IMR-90 (cell line): ENCODE results near the gene NR1I3. TPM values are rescaled to one million over a fixed set of nuclear protein-coding genes. Genes with fewer than 3 reads are reported as not detected.

Experiments used
- ATAC-seq: fragments of 200-7000 bp; cut with Tn5 transposase; 2 replicates; pipeline ENCODE4 v1.9.1; 2020; ENCODE audit warnings: low read depth, mild to moderate bottlenecking, moderate library complexity
- BruUV-seq: library from RNA; stranded (reverse); fragments of 400-500 nt; replicated peaks from 2 replicates; lab custom pipeline; 2021; lab: Mats Ljungman, UMichigan
- CTCF ChIA-PET: fragments of 300-600 bp; formaldehyde crosslinking; extraction: SDS; loops from one replicate; lab custom pipeline; 2021; ENCODE audit warnings: antibody characterized with exemption; lab: Yijun Ruan, JAX
- POLR2A ChIA-PET: fragments of 300-600 bp; sonication (Branson Sonifier 250); formaldehyde crosslinking; loops from one replicate; lab custom pipeline; 2022; ENCODE audit warnings: antibody characterized with exemption; ENCODE audit not compliant: unreplicated experiment; lab: Charles Lee
- DNase-seq: peaks from one replicate; pipeline ENCODE4 v3.0.0; 2013
- H2AFZ ChIP-seq: replicated peaks from 2 replicates; pipeline ENCODE3; 2013; ENCODE audit warnings: low read length, mild to moderate bottlenecking; ENCODE audit not compliant: poor library complexity
- H2AK5ac ChIP-seq: 2 replicates; pipeline ENCODE4 v1.6.1; 2013; ENCODE audit warnings: low read depth, low read length, inconsistent platforms
- H2AK9ac ChIP-seq: replicated peaks from 2 replicates; pipeline ENCODE3; 2013; ENCODE audit warnings: mild to moderate bottlenecking, low read depth, low read length, moderate library complexity; ENCODE audit not compliant: poor library complexity
- H2BK120ac ChIP-seq: 2 replicates; pipeline ENCODE4 v1.6.1; 2013; ENCODE audit warnings: low read depth, low read length, inconsistent platforms
- H2BK15ac ChIP-seq: 3 replicates; pipeline ENCODE4 v1.6.1; 2013; ENCODE audit warnings: low read depth, low read length, inconsistent platforms
- H2BK20ac ChIP-seq: 2 replicates; pipeline ENCODE4 v1.6.1; 2013; ENCODE audit warnings: low read depth, mild to moderate bottlenecking, inconsistent platforms, low read length, moderate library complexity
- H2BK5ac ChIP-seq: 2 replicates; pipeline ENCODE4 v1.6.1; 2013; ENCODE audit warnings: mild to moderate bottlenecking, low read depth, low read length, inconsistent platforms; ENCODE audit not compliant: poor library complexity, severe bottlenecking
- H3K14ac ChIP-seq: replicated peaks from 2 replicates; pipeline ENCODE4 v1.6.1; 2013; ENCODE audit warnings: low read depth, low read length, inconsistent platforms
- H3K18ac ChIP-seq: 2 replicates; pipeline ENCODE4 v1.6.1; 2013; ENCODE audit warnings: low read depth, low read length, control low read depth
- H3K23ac ChIP-seq: 2 replicates; pipeline ENCODE4 v1.6.1; 2013; ENCODE audit warnings: low read depth, low read length, inconsistent platforms
- H3K27ac ChIP-seq: 2 replicates; pipeline ENCODE4 v1.5.1; 2013; ENCODE audit warnings: mild to moderate bottlenecking, control low read depth, low read length; ENCODE audit not compliant: insufficient read depth
- H3K27me3 ChIP-seq: 2 replicates; pipeline ENCODE4 v1.6.1; 2013; ENCODE audit warnings: low read length; ENCODE audit not compliant: control insufficient read depth, insufficient read depth
- H3K36me3 ChIP-seq: 2 replicates; pipeline ENCODE4 v1.6.1; 2013; ENCODE audit warnings: low read length, mixed read lengths; ENCODE audit not compliant: control insufficient read depth, insufficient read depth
- H3K4ac ChIP-seq: 2 replicates; pipeline ENCODE4 v1.6.1; 2013; ENCODE audit warnings: low read depth, low read length, inconsistent platforms
- H3K4me1 ChIP-seq: 2 replicates; pipeline ENCODE4 v1.6.1; 2013; ENCODE audit warnings: low read length, mixed read lengths; ENCODE audit not compliant: control insufficient read depth, insufficient read depth
- H3K4me2 ChIP-seq: 2 replicates; pipeline ENCODE4 v1.6.1; 2013; ENCODE audit warnings: low read depth, mild to moderate bottlenecking, control low read depth, low read length, moderate library complexity
- H3K4me3 ChIP-seq: 2 replicates; pipeline ENCODE4 v1.5.1; 2013; ENCODE audit warnings: low read depth, mild to moderate bottlenecking, control low read depth, low read length, moderate library complexity; ENCODE audit not compliant: insufficient read depth
- H3K56ac ChIP-seq: 2 replicates; pipeline ENCODE4 v1.6.1; 2013; ENCODE audit warnings: low read length, inconsistent platforms; ENCODE audit not compliant: insufficient read depth; ENCODE audit errors: extremely low read depth
- H3K79me1 ChIP-seq, 2 experiments: 2 replicates each; pipeline ENCODE4 v1.6.1; 2013; ENCODE audit warnings: low read length in 2 of 2, inconsistent platforms in 1 of 2, low read depth in 1 of 2
- H3K9ac ChIP-seq: 2 replicates; pipeline ENCODE4 v1.6.1; 2013; ENCODE audit warnings: low read depth, low read length, control low read depth
- H3K9me1 ChIP-seq: 2 replicates; pipeline ENCODE4 v1.6.1; 2013; ENCODE audit warnings: low read length, inconsistent platforms; ENCODE audit not compliant: insufficient read depth
- H3K9me3 ChIP-seq: 2 replicates; pipeline ENCODE4 v1.6.1; 2013; ENCODE audit warnings: low read length; ENCODE audit not compliant: control insufficient read depth, insufficient read depth
- H4K20me1 ChIP-seq: 2 replicates; pipeline ENCODE4 v1.6.1; 2013; ENCODE audit warnings: low read length, inconsistent platforms; ENCODE audit not compliant: insufficient read depth
- H4K5ac ChIP-seq: 2 replicates; pipeline ENCODE4 v1.6.1; 2013; ENCODE audit warnings: mild to moderate bottlenecking, low read depth, low read length, control low read depth
- H4K8ac ChIP-seq, 2 experiments: 2 replicates each; pipeline ENCODE4 v1.6.1; 2013; ENCODE audit warnings: low read depth in 2 of 2, low read length in 2 of 2, control low read depth in 1 of 2, inconsistent platforms in 1 of 2
- H4K91ac ChIP-seq: 2 replicates; pipeline ENCODE4 v1.6.1; 2013; ENCODE audit warnings: low read depth, low read length, inconsistent platforms; ENCODE audit not compliant: insufficient read depth
- BHLHE40 ChIP-seq: fragments of 150-350 bp; IDR thresholded peaks from 2 replicates; pipeline ENCODE4 v1.6.1; 2016; ENCODE audit warnings: mild to moderate bottlenecking, low read depth, low read length
- CEBPB ChIP-seq: IDR thresholded peaks from 2 replicates; pipeline ENCODE4 v1.6.1; 2012; ENCODE audit warnings: low read depth, low read length, improper control_type of control experiment
- MAFK ChIP-seq: IDR thresholded peaks from 2 replicates; pipeline ENCODE4 v1.6.1; 2012; ENCODE audit warnings: low read depth, low read length, improper control_type of control experiment
- POLR2A ChIP-seq: IDR thresholded peaks from 2 replicates; pipeline ENCODE4 v1.6.1; 2012; ENCODE audit warnings: mild to moderate bottlenecking, low read depth, low read length
- RFX5 ChIP-seq: IDR thresholded peaks from 2 replicates; pipeline ENCODE4 v1.8.0; 2012; ENCODE audit warnings: low read depth, mild to moderate bottlenecking, low read length, moderate library complexity
- SMC3 ChIP-seq: fragments of 150-350 bp; IDR thresholded peaks from 2 replicates; pipeline ENCODE4 v1.6.1; 2016; ENCODE audit warnings: low read depth, mild to moderate bottlenecking, antibody characterized with exemption, low read length, moderate library complexity
- WGBS, 2 experiments: methylation state at CpG; one replicate each; pipeline versions ENCODE4 v1.1.5 to v1.1.7; 2013; ENCODE audit warnings: missing lambda C conversion rate in 2 of 2; ENCODE audit not compliant: insufficient read length in 1 of 2; ENCODE audit errors: extremely low coverage in 2 of 2; 5-methylcytosine and 5-hydroxymethylcytosine counted together
- dilution Hi-C: fragments of 300-500 bp; cut with HindIII; formaldehyde crosslinking; loops from one replicate; pipeline ENCODE4 v1.14.3; 2018; ENCODE audit warnings: low sequenced_read_pairs; ENCODE audit not compliant: unreplicated experiment
- in situ Hi-C: fragments of 300-500 bp; cut with MboI; formaldehyde crosslinking; loops from 3 replicates; pipeline ENCODE4 v1.14.3; 2019; ENCODE audit warnings: low sequenced_read_pairs, inconsistent platforms, mixed read lengths
- intact Hi-C: fragments of 100-400 bp; cut with micrococcal nuclease; formaldehyde crosslinking; loops from 2 replicates; pipeline ENCODE4 v1.10.0; 2022
- polyA plus RNA-seq, 3 experiments: library from polyadenylated mRNA; depleted of rRNA; stranded (reverse); fragments of >200 nt; gene quantifications; 2 replicates each; pipeline ENCODE4 v1.2.3, GENCODE V29; 2012; ENCODE audit warnings: low replicate concordance in 1 of 3
- total RNA-seq: library from RNA; depleted of rRNA; stranded (reverse); fragments of >200 nt; gene quantifications from 2 replicates; pipeline ENCODE4 v1.2.3, GENCODE V29; 2012

The NR1I3 gene
- total and polyA plus RNA-seq, 2 of the 4 experiments (the other 2 are of a cell fraction) = not detected

- Histone ChIP-seq H4K91ac (no peak overlapping the region), H3K9ac (no peak overlapping the region), H4K20me1 (no peaks in the 10 kb centered on the region), H2AK9ac (no peak overlapping the region), H3K4me3 (no peak overlapping the region), H2BK20ac (no peak overlapping the region), H3K79me1 (no peaks in the 10 kb centered on the region), H3K56ac (no peak overlapping the region), H3K27ac (no peak overlapping the region), H3K18ac (no peak overlapping the region), H2BK120ac (no peak overlapping the region), H3K9me3 (no peaks in the 10 kb centered on the region), H4K5ac (no peak overlapping the region), H4K8ac (no peak overlapping the region), H3K27me3 (peaks cover 12% of the 10 kb centered on the region), H2BK15ac (no peak overlapping the region), H3K36me3 (no peaks in the 10 kb centered on the region), H3K23ac (no peak overlapping the region), H3K9me1 (no peaks in the 10 kb centered on the region), H2AFZ (no peak overlapping the region), H3K4me1 (no peaks in the 10 kb centered on the region), H3K14ac (no peak overlapping the region), H3K4me2 (no peak overlapping the region), H2AK5ac (no peak overlapping the region), H2BK5ac (no peak overlapping the region), H3K4ac (no peak overlapping the region)
- POLR2A ChIA-PET = no interaction called here
- dilution Hi-C loops (no loop called here), intact Hi-C loops (no loop called here), in situ Hi-C loops (no loop called here)
- CTCF ChIA-PET = no interaction called here
- ATAC-seq (no peak), DNase-seq (no peak)
- WGBS, 2 experiments = 57% methylated on average over 3 of the region's 4 CpGs; no CpG with 5 or more reads in 1 of the 2 experiments
- BruUV-seq = no TSS peak
- no peak for TF ChIP-seq POLR2A
- TF ChIP-seq RFX5 = no peak
- no peak for TF ChIP-seq CEBPB
- TF ChIP-seq MAFK = no peak
- no peak for TF ChIP-seq BHLHE40
- no peak for TF ChIP-seq SMC3
Observed at GRCh38 chr1:161244888-161245287, 6.9 kb upstream of the NR1I3 start.
